Trophoblast cell (in vitro differentiated cells and primary cell): ENCODE measurements around the gene HBD.

Source experiments
- DNase-seq, 2 donors: peaks; one replicate each; pipeline ENCODE4 v3.0.0-alpha.2; 2016
- H2AFZ ChIP-seq: 2 replicates; pipeline ENCODE4 v1.6.1; 2013; ENCODE audit warnings: low read length, moderate library complexity, mild to moderate bottlenecking; ENCODE audit not compliant: insufficient read depth, poor library complexity
- H2AK5ac ChIP-seq: 2 replicates; pipeline ENCODE4 v1.6.1; 2013; ENCODE audit warnings: mild to moderate bottlenecking, low read length
- H2BK120ac ChIP-seq: 2 replicates; pipeline ENCODE4 v1.6.1; 2013; ENCODE audit warnings: low read length, mild to moderate bottlenecking, moderate library complexity; ENCODE audit not compliant: insufficient read depth, poor library complexity
- H2BK12ac ChIP-seq: 2 replicates; pipeline ENCODE4 v1.6.1; 2013; ENCODE audit warnings: mild to moderate bottlenecking, low read length, moderate library complexity
- H2BK5ac ChIP-seq: 2 replicates; pipeline ENCODE4 v1.6.1; 2013; ENCODE audit warnings: low read length, low read depth, moderate library complexity, mild to moderate bottlenecking; ENCODE audit not compliant: poor library complexity
- H3K14ac ChIP-seq: 2 replicates; pipeline ENCODE4 v1.6.1; 2013; ENCODE audit warnings: mild to moderate bottlenecking, low read length
- H3K18ac ChIP-seq: 2 replicates; pipeline ENCODE4 v1.6.1; 2013; ENCODE audit warnings: mild to moderate bottlenecking, low read length
- H3K23ac ChIP-seq: 2 replicates; pipeline ENCODE4 v1.6.1; 2013; ENCODE audit warnings: low read length
- H3K27ac ChIP-seq: 2 replicates; pipeline ENCODE4 v1.5.1; 2013; ENCODE audit warnings: low read depth, mild to moderate bottlenecking, inconsistent platforms, low read length, moderate library complexity
- H3K27me3 ChIP-seq: 2 replicates; pipeline ENCODE4 v1.6.1; 2013; ENCODE audit warnings: inconsistent platforms, mild to moderate bottlenecking, low read length, moderate library complexity; ENCODE audit not compliant: insufficient read depth
- H3K36me3 ChIP-seq, 2 experiments: 1 replicate in 1 of 2; 2 replicates in 1 of 2; pipeline ENCODE4 v1.6.1; 2013; ENCODE audit warnings: low read length in 2 of 2, mild to moderate bottlenecking in 2 of 2, moderate library complexity in 1 of 2; ENCODE audit not compliant: insufficient read depth in 2 of 2, control insufficient read depth in 1 of 2
- H3K4ac ChIP-seq: 2 replicates; pipeline ENCODE4 v1.6.1; 2013; ENCODE audit warnings: low read depth, mild to moderate bottlenecking, low read length, moderate library complexity
- H3K4me1 ChIP-seq, 2 experiments: 1 replicate in 1 of 2; 2 replicates in 1 of 2; pipeline ENCODE4 v1.6.1; 2013; ENCODE audit warnings: low read length in 2 of 2, mild to moderate bottlenecking in 2 of 2, moderate library complexity in 1 of 2; ENCODE audit not compliant: insufficient read depth in 2 of 2, control insufficient read depth in 1 of 2
- H3K4me2 ChIP-seq: 2 replicates; pipeline ENCODE4 v1.6.1; 2013; ENCODE audit warnings: inconsistent platforms, mild to moderate bottlenecking, low read length, moderate library complexity
- H3K4me3 ChIP-seq: 2 replicates; pipeline ENCODE4 v1.5.1; 2013; ENCODE audit warnings: mild to moderate bottlenecking, low read depth, low read length, inconsistent platforms
- H3K79me1 ChIP-seq: one replicate; pipeline ENCODE4 v1.6.1; 2013; ENCODE audit warnings: low read length
- H3K79me2 ChIP-seq: 2 replicates; pipeline ENCODE4 v1.6.1; 2013; ENCODE audit warnings: low read length, mild to moderate bottlenecking; ENCODE audit not compliant: control insufficient read depth, insufficient read depth, poor library complexity
- H3K9ac ChIP-seq: 2 replicates; pipeline ENCODE4 v1.6.1; 2013; ENCODE audit warnings: mild to moderate bottlenecking, low read length
- H3K9me3 ChIP-seq: 2 replicates; pipeline ENCODE4 v1.6.1; 2013; ENCODE audit warnings: low read depth, mild to moderate bottlenecking, control low read depth, inconsistent platforms, low read length; ENCODE audit not compliant: insufficient read depth
- H4K12ac ChIP-seq: 2 replicates; pipeline ENCODE4 v1.6.1; 2013; ENCODE audit warnings: low read depth, mild to moderate bottlenecking, low read length, moderate library complexity
- H4K8ac ChIP-seq: 2 replicates; pipeline ENCODE4 v1.6.1; 2013; ENCODE audit warnings: low read depth, mild to moderate bottlenecking, low read length, moderate library complexity
- H4K91ac ChIP-seq: one replicate; pipeline ENCODE4 v1.6.1; 2013; ENCODE audit warnings: low read depth, mild to moderate bottlenecking, low read length, moderate library complexity
- WGBS: extraction: QIAGEN DNeasy Blood & Tissue Kit; methylation state at CpG from one replicate; pipeline ENCODE4 v1.1.7; 2013; ENCODE audit warnings: missing lambda C conversion rate; ENCODE audit not compliant: insufficient read length, insufficient coverage; ENCODE audit errors: extremely low coverage; 5-methylcytosine and 5-hydroxymethylcytosine counted together

The HBD gene

GRCh38 chr11:5242208-5242607 lies 7.9 kb upstream of the HBD start:
- Histone ChIP-seq H3K79me1 (no peaks in the 10 kb centered on the region), H3K18ac (no peak overlapping the region), H3K79me2 (no peaks in the 10 kb centered on the region), H4K8ac (no peak overlapping the region), H2AFZ (no peak overlapping the region), H3K27me3 (no peaks in the 10 kb centered on the region), H2AK5ac (no peak overlapping the region), H3K27ac (no peak overlapping the region), H4K91ac (no peak overlapping the region), H4K12ac (no peak overlapping the region), H2BK12ac (no peak overlapping the region), H3K9me3 (no peaks in the 10 kb centered on the region), H3K23ac (no peak overlapping the region), H3K9ac (no peak overlapping the region), H2BK120ac (no peak overlapping the region), H3K4me2 (no peak overlapping the region), H3K14ac (no peak overlapping the region), H2BK5ac (no peak overlapping the region), H3K4me3 (no peak overlapping the region), H3K36me3 (no peaks in the 10 kb centered on the region), H3K4ac (no peak overlapping the region), H3K4me1 (no peaks in the 10 kb centered on the region)
- DNase-seq: no peak
- no CpG with 5 or more reads among the region's 2 CpGs for WGBS

GRCh38 chr11:5241458-5241857 lies 7.2 kb upstream of the HBD start:
- H2BK12ac ChIP-seq: no peak overlapping the region
- H4K91ac ChIP-seq: no peak overlapping the region
- H4K8ac ChIP-seq: no peak overlapping the region
- no peaks in the 10 kb centered on the region for H3K9me3 ChIP-seq
- no peak overlapping the region for H2AFZ ChIP-seq
- H3K27ac ChIP-seq: no peak overlapping the region
- no peak overlapping the region for H4K12ac ChIP-seq
- no peak overlapping the region for H3K18ac ChIP-seq
- H3K4ac ChIP-seq: no peak overlapping the region
- H2BK5ac ChIP-seq: no peak overlapping the region
- H3K9ac ChIP-seq: no peak overlapping the region
- H3K36me3 ChIP-seq: no peaks in the 10 kb centered on the region
- no peak overlapping the region for H3K4me3 ChIP-seq
- H3K4me1 ChIP-seq: no peaks in the 10 kb centered on the region
- no CpG with 5 or more reads among the region's 3 CpGs for WGBS
- H3K23ac ChIP-seq: no peak overlapping the region
- no peak overlapping the region for H2BK120ac ChIP-seq
- H3K27me3 ChIP-seq: no peaks in the 10 kb centered on the region
- no peak for DNase-seq
- no peak overlapping the region for H2AK5ac ChIP-seq
- no peak overlapping the region for H3K14ac ChIP-seq
- H3K79me1 ChIP-seq: no peaks in the 10 kb centered on the region
- H3K4me2 ChIP-seq: no peak overlapping the region
- no peaks in the 10 kb centered on the region for H3K79me2 ChIP-seq

DNA sequence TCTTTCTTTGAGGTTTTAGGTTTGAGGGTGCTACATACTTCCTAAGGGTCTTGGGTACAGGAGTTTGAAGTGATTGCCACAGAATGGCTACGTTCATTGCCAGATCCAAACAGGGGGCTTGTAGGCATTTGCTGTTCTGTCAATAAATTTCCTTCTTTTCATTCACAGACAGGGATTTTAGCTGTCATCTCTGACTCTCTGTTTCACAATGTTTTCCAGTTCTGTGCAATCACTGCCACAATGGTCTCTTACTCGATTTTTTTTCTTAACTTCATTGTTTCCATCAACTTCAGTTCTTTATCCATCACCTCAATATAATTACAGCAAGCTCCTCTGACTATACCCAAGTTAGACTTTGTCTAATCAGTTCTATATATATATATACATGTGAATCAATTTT lies 6.2 kb upstream of the HBD start:
- Histone ChIP-seq H3K9ac (no peak overlapping the region), H3K79me2 (no peaks in the 10 kb centered on the region), H3K23ac (no peak overlapping the region), H3K27ac (no peak overlapping the region), H3K14ac (no peak overlapping the region), H3K9me3 (no peaks in the 10 kb centered on the region), H2AFZ (no peak overlapping the region), H2BK120ac (no peak overlapping the region), H3K27me3 (no peaks in the 10 kb centered on the region), H3K79me1 (no peaks in the 10 kb centered on the region), H2BK5ac (no peak overlapping the region), H3K4me1 (no peaks in the 10 kb centered on the region), H2BK12ac (no peak overlapping the region), H3K4ac (no peak overlapping the region), H4K8ac (no peak overlapping the region), H2AK5ac (no peak overlapping the region), H3K36me3 (no peaks in the 10 kb centered on the region), H4K12ac (no peak overlapping the region), H4K91ac (no peak overlapping the region), H3K4me2 (no peak overlapping the region), H3K4me3 (no peak overlapping the region), H3K18ac (no peak overlapping the region)
- WGBS: no CpG with 5 or more reads among the region's 2 CpGs
- DNase-seq: no peak

GRCh38 chr11:5240056-5240455 lies 5.8 kb upstream of the HBD start:
- Histone ChIP-seq H3K27me3 (no peaks in the 10 kb centered on the region), H3K4me3 (no peak overlapping the region), H2AK5ac (no peak overlapping the region), H3K79me2 (no peaks in the 10 kb centered on the region), H3K4ac (no peak overlapping the region), H2BK120ac (no peak overlapping the region), H4K12ac (no peak overlapping the region), H4K91ac (no peak overlapping the region), H3K18ac (no peak overlapping the region), H2BK5ac (no peak overlapping the region), H3K36me3 (no peaks in the 10 kb centered on the region), H4K8ac (no peak overlapping the region), H3K79me1 (no peaks in the 10 kb centered on the region), H2AFZ (no peak overlapping the region), H3K14ac (no peak overlapping the region), H3K4me2 (no peak overlapping the region), H2BK12ac (no peak overlapping the region), H3K23ac (no peak overlapping the region), H3K9me3 (no peaks in the 10 kb centered on the region), H3K4me1 (no peaks in the 10 kb centered on the region), H3K27ac (no peak overlapping the region), H3K9ac (no peak overlapping the region)
- DNase-seq: no peak
- WGBS: no CpG with 5 or more reads among the region's 1 CpG

GRCh38 chr11:5239046-5239445 lies 4.8 kb upstream of the HBD start:
- Histone ChIP-seq H3K4ac (no peak overlapping the region), H3K14ac (no peak overlapping the region), H3K9me3 (no peaks in the 10 kb centered on the region)

More at GRCh38 chr11:5239046-5239445, 4.8 kb upstream of the HBD start:
- no peak overlapping the region for H2AFZ ChIP-seq
- no peak overlapping the region for H3K4me3 ChIP-seq
- no peak overlapping the region for H3K23ac ChIP-seq
- H3K36me3 ChIP-seq: no peaks in the 10 kb centered on the region
- H3K79me2 ChIP-seq: no peaks in the 10 kb centered on the region
- H4K8ac ChIP-seq: no peak overlapping the region
- H2BK5ac ChIP-seq: no peak overlapping the region
- H3K18ac ChIP-seq: no peak overlapping the region
- DNase-seq: no peak
- no peak overlapping the region for H3K27ac ChIP-seq
- no peak overlapping the region for H4K12ac ChIP-seq
- H3K79me1 ChIP-seq: no peaks in the 10 kb centered on the region
- H2BK12ac ChIP-seq: no peak overlapping the region
- no peak overlapping the region for H2AK5ac ChIP-seq
- H3K27me3 ChIP-seq: no peaks in the 10 kb centered on the region
- no peak overlapping the region for H4K91ac ChIP-seq
- H3K4me2 ChIP-seq: no peak overlapping the region
- H3K4me1 ChIP-seq: no peaks in the 10 kb centered on the region
- H3K9ac ChIP-seq: no peak overlapping the region
- H2BK120ac ChIP-seq: no peak overlapping the region
